HG03097 (cell line): ENCODE data around the gene CASP2.
"Not testable (repeated sequence)": the region's sequence is repeated elsewhere in the genome, so short reads cannot be mapped to it uniquely, and the experiment has no call there.

Experiments used
- ATAC-seq: cut with Tn5 transposase; IDR thresholded peaks from one replicate; pipeline ENCODE4 v1.9.1; 2021; ENCODE audit not compliant: unreplicated experiment, low FRiP score

The CASP2 gene

DNA sequence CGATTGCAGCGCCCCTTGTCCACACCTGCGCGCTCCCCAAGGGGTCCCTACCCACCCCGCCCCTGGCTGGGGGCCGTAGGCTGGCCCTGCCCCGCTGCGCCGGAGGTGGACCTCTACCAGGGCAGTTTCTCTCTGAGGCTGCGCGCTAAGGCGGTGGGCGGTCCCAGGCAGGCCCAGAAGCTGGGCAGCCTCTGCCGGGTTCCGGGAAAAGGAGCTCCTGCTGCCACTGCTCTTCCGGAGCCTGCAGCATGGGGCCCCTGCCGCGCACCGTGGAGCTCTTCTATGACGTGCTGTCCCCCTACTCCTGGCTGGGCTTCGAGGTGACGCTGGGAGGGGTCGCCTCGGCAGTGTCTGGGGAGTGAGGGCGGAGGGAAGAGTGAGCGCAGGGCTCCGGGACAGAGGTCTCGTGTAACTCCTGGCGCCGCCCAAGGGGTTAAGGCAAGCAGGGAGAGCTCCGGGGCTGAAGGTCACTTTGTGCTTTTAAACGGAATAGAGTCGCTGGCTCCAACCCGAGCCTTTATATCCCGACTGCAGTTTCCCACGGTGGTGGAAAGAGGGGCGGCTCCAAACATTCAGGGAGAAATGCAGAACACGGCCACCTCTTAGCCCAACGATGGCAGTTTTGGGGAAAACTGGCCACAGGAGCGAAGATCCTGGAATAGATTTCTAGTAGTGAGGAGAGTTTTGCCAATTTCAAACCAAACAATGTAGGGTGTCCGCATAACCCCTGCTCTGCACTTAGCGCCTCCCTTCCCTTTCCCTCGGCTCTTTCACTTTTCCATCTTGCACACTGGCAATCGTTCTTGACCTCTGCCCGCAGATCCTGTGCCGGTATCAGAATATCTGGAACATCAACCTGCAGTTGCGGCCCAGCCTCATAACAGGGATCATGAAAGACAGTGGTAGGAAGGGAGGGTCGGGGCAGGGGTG, 24.6 kb upstream of the CASP2 start, which contains the start of gene GSTK1:
TSS of gene GSTK1 (plus strand) at position 176 of the 930 bp plus-strand sequence. CDS start at position 249, 73 bp downstream.
- ATAC-seq, result peak; percentile 99

DNA sequence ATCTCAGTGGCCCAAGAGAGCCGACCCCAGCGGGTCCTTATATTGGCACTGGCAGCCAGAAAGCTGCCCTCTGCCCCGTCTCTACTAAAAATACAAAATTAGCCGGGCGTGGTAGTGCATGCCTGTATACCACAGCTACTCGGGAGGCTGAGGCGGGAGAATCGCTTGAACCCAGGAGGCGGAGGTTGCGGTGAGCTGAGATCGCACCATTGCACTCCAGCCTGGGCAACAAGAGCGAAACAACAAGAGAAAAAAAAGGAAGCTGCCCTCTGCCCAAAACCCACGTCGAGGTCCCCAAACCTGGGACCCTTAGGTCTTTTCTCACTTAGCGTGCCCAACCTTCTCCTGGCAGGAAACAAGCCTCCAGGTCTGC, 24.0 kb upstream of the CASP2 start:
- not testable (repeated sequence) for ATAC-seq

DNA sequence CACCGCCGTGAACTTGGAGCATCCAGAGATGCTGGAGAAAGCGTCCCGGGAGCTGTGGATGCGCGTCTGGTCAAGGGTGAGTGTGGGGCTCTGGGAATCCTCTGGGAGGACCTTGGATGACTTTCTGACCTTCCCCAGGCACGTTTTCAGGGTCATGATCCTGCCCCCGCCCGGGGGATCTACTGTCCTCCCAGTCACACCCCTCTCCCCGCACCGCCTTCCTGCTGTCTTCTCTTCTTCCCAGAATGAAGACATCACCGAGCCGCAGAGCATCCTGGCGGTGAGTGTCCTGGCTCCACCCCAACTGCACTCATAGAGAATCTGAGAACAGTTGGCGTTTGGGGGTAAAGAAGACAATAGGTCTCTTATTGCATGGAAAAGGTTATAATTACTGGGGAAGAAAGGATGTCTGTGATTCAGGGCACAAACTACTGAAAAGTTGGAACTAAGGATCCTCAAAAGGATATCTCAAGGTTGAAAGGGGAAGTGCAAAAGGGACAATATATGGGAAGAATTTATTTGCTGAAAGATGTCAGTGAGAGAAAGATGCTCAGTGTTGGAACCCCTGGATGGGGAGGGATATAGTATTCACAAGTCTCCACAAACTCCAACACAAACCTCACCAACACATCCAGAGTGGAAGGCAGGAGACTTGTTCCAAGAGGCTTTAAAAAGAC, 23.0 kb upstream of the CASP2 start:
- ATAC-seq, result no peak

DNA sequence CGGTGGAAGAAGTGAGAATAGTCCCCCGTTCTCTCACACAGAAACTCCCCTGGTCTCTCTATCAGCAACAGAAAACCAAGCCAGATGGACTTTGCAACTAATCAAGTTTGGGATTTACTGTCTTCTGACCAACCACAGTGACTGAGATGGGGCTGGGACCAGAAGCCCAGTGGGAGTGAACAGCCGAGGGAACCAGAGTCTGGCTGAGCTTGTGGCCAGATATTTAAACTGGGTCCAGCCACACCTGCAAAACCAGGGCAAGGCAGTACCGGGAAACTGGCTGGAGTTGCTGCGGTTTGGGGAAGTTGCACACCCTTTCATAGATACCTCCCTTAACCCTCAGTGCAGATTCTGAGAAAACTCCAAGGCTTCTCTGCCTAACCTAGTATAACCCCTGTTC, 18.9 kb upstream of the CASP2 start:
- ATAC-seq, result no peak

DNA sequence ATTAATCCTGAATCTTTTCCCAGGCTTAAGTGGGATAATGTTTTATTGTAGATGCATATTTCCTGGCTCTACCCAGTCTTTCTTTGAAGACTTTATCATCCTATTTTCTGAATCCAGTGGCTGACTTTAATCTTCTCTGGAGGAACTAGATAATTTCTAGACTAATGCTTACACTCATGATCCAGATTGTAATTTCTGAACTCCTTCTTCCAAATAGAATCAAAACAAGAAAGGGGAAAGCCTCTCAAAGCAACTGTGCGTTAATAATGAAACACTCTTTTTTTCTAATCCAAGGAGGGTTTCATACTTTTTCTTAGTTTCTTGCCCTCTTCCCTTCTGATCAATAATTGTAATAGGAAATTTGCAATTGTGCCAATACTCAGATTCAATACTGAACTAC, 16.9 kb upstream of the CASP2 start:
- no peak for ATAC-seq

DNA sequence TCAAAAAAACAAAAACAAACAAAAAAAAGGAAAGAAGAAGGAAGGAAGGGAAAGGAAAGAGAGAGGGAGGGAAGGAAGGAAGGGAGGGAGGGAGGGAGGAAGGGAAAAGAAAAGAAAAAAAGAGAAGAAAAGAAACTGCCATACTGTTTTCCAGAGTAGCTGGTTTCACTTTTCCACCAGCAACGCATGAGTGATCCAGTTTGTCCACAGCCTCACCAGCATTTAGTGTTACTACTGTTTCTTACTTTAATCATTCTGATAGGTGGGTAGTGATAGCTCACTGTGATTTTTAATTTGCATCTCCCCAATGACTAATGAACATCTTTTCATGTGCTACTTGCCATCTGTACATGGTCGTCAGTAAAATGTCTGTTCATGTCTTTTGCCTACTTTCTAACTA, 15.3 kb upstream of the CASP2 start:
- ATAC-seq, result no peak

DNA sequence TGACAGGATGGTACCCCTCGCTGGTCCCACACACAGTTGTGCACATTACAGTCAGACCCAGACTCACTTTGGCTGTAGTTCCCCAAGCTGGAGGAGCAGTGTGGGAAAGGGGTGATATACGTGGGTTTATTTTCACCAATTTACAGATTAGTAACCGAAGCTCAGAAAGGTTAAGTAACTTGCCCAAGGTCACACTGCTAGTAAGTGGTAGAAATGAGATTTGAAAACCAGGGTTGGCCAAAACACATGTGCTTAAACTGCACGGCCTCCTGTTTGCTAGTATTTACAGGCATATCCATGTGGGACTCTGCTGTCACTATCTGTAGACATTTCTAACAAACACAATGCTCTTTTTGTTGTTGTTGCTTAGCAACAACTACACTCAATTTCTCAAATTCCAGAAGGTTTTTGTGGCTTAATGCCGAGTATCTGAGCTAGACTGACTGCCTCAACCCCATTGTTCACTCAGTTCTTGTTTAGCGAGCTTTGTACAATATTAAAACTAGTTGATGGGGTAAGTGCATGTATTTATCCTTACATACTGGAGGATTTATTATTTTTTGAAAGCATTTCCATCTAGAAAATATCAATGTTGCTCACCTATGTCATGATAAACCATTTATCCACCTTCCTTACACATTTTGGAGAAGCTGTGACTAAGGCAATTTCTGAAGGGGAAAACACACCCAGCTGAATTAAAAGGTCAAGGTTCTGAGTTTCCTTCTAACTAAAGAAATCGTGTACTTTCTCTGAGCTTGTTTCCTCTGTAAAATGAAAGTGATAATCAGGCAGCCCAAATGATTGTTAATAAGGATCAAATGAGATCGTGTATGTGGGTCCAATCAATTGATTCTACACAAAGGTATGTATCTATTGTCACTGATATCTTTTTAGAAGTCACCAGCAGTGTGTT, 8.7 kb upstream of the CASP2 start:
- no peak for ATAC-seq

DNA sequence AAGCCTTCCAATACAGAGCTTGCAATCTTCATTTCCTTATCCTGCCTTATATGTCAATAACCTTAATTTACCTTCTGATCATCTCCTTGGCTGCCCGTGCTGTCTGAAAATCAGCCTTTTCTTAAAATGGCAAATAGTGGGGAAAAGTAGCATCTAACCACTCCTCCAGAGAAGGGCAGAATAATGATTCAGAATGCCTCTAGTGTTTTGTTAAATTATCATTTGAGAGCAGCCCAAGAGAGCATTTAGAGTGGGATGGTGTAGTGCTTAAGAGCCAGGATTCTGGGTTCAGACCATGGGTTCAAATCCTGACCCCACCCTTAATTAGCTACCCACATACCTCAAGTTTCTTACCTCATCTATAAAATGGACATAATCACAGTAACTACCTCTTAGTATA, 8.0 kb upstream of the CASP2 start:
- no peak for ATAC-seq

DNA sequence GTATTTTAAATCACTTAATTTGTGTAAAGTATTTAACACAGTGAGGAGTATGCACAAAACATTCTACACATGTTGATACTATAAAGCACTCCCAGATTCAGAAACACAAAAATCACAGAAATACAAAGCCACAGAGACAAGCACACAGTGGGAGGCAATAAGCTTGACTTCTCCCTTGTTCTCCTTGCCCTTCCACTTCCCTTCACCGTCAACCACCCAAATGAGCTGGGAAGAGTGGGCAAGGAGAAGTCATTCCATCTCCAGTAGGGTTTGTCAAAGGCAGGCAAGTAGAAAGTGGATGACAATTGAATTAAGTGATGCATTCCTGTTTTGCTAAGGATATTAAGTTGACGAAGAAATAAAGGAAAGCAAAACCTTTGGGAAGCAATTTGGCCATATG, 7.6 kb upstream of the CASP2 start:
- no peak for ATAC-seq

DNA sequence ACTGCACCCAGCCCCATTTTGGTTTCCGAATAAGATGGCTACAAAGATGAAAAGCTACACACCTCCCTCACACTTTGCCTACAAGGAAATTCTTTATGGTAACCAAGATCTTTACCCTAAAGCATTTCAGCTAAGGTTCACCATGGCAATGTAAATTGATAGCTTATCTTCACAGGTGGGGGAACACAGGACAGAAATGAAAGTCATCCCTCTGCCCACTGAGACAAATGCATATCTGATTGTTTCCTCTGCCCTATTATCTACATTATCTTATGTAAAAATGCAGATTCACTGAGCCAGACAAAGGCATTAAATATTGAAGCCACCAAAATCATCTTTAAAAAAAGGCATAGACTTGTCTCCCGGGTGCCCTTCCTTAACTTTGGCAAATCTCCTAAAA, 6.6 kb upstream of the CASP2 start:
- ATAC-seq, result no peak

DNA sequence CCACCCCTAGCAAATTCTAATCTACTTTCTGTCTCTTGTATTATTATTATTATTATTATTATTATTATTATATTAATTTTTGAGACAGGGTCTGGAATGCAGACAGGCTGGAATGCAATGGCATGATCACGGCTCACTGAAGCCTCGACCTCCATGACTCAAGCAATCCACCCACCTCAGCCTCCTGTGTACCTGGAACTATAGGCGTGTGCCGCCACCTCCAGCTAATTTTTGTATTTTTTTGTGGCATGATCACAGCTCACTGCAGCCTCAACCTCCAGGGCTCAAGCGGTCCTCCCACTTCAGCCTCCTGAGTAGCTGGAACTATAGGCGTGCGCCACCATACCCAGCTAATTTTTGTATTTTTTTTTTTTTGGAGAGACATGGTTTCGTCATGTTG, 6.0 kb upstream of the CASP2 start:
- no peak for ATAC-seq

DNA sequence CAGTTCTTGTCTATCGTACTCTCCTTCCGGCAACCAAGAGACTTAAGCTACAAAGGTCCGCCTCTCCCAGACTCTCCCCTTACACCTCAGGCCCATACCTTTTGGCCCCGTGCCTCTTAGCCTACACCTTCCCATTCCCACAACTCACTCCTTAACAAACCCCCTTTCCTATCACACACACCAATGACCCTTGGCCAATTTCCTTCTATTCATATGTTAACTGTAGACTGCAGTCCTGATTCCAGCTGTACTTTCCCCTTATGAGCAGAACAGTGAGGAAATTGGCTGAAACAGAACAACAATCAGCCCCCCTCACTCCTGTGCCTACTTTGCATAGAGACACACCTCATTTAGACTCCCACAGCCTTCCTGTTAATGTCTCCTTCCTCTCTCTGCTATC, 4.8 kb upstream of the CASP2 start:
- ATAC-seq, result no peak

DNA sequence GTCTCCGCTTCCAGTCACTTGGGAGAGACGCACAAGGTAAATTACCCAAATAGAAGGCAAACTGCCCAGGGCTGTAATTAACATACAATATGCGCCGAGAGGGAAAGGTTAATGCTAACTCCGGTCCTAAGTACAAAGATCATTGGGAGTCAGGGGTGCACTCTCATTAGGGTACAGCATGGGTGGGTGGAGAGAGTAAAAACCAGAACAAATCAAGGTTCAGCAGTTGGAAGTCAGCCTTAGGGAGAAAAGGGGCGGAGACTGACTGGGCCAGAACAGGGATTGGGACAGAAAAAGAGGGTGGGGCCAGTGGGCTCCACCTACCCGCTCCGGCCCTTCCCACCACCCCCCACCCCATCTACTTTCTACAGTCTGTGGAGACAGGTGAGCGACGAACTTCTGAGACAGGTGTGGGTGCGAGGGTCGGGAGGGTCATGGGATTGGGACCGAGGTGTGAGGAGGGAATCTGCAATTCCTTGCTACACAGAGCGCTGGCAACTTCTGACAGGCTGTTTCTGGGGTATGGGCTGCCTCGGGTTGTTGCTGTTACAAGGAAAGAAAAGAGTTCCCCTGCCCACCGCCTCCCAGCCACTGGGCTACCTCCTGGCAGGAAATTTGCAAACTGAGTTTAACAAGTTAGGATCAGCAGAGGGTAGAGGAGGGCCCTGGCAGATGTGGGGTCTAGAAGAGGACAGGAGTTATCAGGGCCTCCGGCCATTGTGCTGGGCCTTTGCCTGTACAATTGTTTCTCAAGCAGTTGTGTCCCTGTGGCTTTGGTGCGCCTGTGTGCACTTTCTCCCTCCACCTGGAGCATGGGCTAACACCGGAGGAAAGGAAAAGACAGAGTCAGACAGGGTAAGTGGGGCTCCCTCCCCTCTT, 3.3 kb upstream of the CASP2 start, which contains the start of gene TMEM139:
TSS of gene TMEM139 (plus strand) at position 368 of the 879 bp plus-strand sequence. CDS start 1,000 bp downstream, outside the sequence.
- ATAC-seq, result no peak

DNA sequence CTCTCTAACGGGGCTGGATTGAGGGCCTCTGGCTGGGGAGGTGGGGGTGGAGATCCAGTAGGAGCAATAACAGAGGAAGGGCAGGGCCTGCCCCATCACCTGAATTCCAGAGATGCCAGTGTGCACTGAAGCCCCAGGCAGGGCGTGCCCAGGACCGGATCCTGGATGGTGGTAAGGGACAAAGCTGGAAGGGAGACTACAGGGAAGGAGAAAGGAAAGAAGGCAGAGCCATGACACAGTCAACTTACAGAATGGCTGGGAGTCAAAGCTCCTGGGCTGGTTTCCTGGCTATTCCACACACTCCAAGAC, 2.7 kb upstream of the CASP2 start:
- ATAC-seq, result no peak

DNA sequence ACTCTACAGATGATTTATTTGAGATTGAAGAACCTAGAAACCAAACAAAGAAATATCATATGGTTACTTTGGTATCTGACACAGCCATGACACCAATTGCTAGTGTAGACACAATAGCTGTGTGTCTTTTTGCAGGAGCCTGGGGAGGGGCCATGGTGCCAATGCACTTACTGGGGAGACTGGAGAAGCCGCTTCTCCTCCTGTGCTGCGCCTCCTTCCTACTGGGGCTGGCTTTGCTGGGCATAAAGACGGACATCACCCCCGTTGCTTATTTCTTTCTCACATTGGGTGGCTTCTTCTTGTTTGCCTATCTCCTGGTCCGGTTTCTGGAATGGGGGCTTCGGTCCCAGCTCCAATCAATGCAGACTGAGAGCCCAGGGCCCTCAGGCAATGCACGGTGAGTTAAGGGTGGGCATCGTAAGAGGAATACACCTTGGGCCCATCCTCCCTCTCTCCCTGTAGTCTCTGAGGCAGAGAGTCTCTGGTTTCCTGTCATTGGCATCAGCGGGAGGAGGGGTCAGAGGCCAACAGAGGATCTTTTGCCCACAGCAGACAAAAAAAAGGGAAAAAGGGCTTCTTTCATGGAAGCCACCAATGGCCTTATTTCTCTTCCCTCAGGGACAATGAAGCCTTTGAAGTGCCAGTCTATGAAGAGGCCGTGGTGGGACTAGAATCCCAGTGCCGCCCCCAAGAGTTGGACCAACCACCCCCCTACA, 2.2 kb upstream of the CASP2 start:
- no peak for ATAC-seq

DNA sequence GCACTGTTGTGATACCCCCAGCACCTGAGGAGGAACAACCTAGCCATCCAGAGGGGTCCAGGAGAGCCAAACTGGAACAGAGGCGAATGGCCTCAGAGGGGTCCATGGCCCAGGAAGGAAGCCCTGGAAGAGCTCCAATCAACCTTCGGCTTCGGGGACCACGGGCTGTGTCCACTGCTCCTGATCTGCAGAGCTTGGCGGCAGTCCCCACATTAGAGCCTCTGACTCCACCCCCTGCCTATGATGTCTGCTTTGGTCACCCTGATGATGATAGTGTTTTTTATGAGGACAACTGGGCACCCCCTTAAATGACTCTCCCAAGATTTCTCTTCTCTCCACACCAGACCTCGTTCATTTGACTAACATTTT, 1.6 kb upstream of the CASP2 start:
- ATAC-seq, result no peak

DNA sequence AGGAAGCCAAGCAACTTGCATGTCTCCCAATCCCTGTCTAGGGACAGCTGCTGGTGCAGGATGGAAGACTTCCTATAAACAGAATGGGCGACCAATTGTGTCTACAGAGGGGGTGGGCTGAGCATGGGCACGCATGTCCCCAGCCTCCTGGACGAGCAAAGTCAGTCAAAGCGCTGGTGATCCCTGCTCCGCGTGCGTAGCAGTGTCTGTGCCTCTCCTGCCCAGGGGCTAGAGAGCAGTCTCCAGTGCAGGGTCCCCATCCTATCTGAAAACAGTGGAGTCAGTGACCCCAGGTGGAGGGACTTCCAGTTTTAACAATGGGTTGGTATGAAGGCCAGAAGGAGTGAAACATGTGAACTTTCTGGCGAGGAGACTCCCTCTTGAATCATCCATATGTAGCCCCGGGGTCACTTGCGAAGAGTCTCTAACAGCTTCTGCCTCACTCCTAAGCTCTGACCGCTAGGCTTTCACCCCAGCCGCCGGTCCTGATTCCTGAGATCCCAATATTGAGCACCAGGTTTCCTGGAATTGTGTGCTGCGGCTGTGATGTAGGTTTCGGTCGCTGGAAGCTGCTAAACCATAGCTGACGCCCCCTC, 714 bp upstream of the CASP2 start:
- no peak for ATAC-seq

DNA sequence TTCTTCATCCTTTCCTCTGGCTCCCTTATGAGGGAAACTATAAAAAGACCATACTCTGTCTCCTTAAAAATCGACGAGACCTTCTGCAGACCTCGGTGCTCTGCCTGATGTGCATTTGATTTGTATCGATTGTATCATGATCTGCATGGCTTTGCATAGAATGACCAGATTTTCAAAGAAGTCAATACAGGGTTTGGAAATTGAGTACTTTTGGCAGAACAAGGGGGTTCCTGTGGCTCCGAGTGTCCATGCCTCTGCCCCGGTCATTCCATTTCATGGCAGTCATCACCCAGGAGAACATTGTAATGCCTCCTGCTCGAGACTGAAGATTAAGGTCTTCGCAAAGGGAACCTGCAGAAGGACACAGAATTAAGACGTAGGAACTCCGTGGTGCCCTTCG, 685 bp downstream of the CASP2 start:
- no peak for ATAC-seq

DNA sequence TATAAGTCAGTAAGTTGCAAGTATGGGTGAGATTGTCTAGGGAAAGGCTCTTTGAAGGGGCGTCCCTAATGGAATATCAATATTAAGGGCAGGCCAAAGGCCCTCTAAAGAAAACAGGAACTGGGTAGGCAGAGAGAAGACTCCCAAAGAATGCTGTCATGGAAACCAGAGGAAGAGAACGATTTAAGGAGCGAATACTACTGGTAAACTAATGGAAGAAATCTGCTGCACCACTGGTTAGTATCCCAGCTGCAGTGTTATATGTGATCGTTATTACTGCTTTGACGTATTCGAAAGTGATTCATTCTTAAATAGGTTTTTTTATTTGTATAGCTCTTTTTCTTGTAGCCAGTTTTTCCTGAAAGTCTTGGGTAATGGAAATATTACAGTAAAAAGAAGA, 1.3 kb downstream of the CASP2 start:
- ATAC-seq, result no peak
